Measurements from ENCODE around the gene ZNF674. TPM values are rescaled to one million over a fixed set of nuclear protein-coding genes. Genes with fewer than 3 reads are reported as not detected.

The ZNF674 gene
- total and polyA plus RNA-seq, 2 donors (not counting 1 experiment from before 2014, with no cell fraction given) = 0.84 to 2.3 TPM

- no peak for TF ChIP-seq CTCF (IDR thresholded peaks at IDR 0.05)
- TF ChIP-seq EZH2 (IDR thresholded peaks at IDR 0.05; ENCODE audit: borderline replicate concordance, insufficient read depth, low read depth, low read length, poor library complexity, severe bottlenecking) = no peak
- DNase-seq = no peak
- Histone ChIP-seq H3K27me3 (replicated peaks in 1 of 4; ENCODE audit: control extremely low read depth in 1 of 4, control insufficient read depth in 3 of 4, insufficient read depth in 4 of 4, low read length in 3 of 4) (no peaks in the 10 kb centered on the region), H3K4me3 (ENCODE audit: control extremely low read depth in 1 of 5, extremely low read depth in 1 of 5, insufficient read depth in 1 of 5, low read depth in 2 of 5, low read length in 4 of 5) (no peak overlapping the region), H2AFZ (ENCODE audit: insufficient read depth, low read depth, low read length, poor library complexity, severe bottlenecking) (no peak overlapping the region), H3K9me3 (ENCODE audit: control extremely low read depth in 1 of 3, control insufficient read depth in 2 of 3, insufficient read depth in 1 of 3, low read length in 2 of 3) (no peaks in the 10 kb centered on the region), H3K79me2 (ENCODE audit: control insufficient read depth, insufficient read depth, low read length) (no peaks in the 10 kb centered on the region), H3K9ac (ENCODE audit: low read length) (no peak overlapping the region), H4K20me1 (ENCODE audit: control insufficient read depth, insufficient read depth, low read length, poor library complexity, severe bottlenecking) (no peaks in the 10 kb centered on the region), H3K36me3 (replicated peaks in 1 of 2; ENCODE audit: control extremely low read depth in 1 of 2, control insufficient read depth in 1 of 2, extremely low read depth in 1 of 2, insufficient read depth in 2 of 2, low read length in 1 of 2) (no peaks in the 10 kb centered on the region), H3K27ac (ENCODE audit: low read length in 2 of 2) (no peak overlapping the region), H3K4me2 (replicated peaks; ENCODE audit: low read depth, low read length, poor library complexity, severe bottlenecking) (no peak overlapping the region), H3K4me1 (ENCODE audit: control insufficient read depth in 2 of 2, insufficient read depth in 2 of 2, low read length in 2 of 2) (no peaks in the 10 kb centered on the region)
- intact Hi-C loops (cut with micrococcal nuclease) = no loop called here
- H3K4me1 Mint-ChIP-seq = peaks cover 5% of the 10 kb centered on the region
- CTCF ChIA-PET = interaction anchor here (1.1 kb wide), 1 partner anchor 16 kb away, joined by 4 read pairs; no protein-coding TSS in a partner anchor
- WGBS (ENCODE audit: insufficient coverage) = no CpG with 5 or more reads among the region's 3 CpGs
- POLR2A ChIA-PET = no interaction called here
- no peaks in the 10 kb centered on the region for H3K27me3 Mint-ChIP-seq
- no peak for ATAC-seq (ENCODE audit: low read depth)
- no peak overlapping the region for H3K27ac Mint-ChIP-seq
- no peaks in the 10 kb centered on the region for H3K9me3 Mint-ChIP-seq (ENCODE audit: insufficient read depth)
- H3K4me3 Mint-ChIP-seq = no peak overlapping the region
Observed at GRCh38 chrX:46582325-46582724, 37.1 kb upstream of the ZNF674 start.

- no peaks in the 10 kb centered on the region for H3K9me3 ChIP-seq (ENCODE audit: control extremely low read depth in 1 of 3, control insufficient read depth in 2 of 3, insufficient read depth in 1 of 3, low read length in 2 of 3)
- H3K27ac ChIP-seq (ENCODE audit: low read length in 2 of 2) = no peak overlapping the region
- Mint-ChIP-seq H3K4me3 (no peak overlapping the region), H3K4me1 (peaks cover 9% of the 10 kb centered on the region), H3K27me3 (no peaks in the 10 kb centered on the region), H3K9me3 (ENCODE audit: insufficient read depth) (no peaks in the 10 kb centered on the region), H3K27ac (no peak overlapping the region)
- no peak for TF ChIP-seq EZH2 (IDR thresholded peaks at IDR 0.05; ENCODE audit: borderline replicate concordance, insufficient read depth, low read depth, low read length, poor library complexity, severe bottlenecking)
- no peak overlapping the region for H3K9ac ChIP-seq (ENCODE audit: low read length)
- ChIA-PET POLR2A (no interaction called here), CTCF (no interaction called here)
- no peaks in the 10 kb centered on the region for H3K36me3 ChIP-seq (replicated peaks in 1 of 2; ENCODE audit: control extremely low read depth in 1 of 2, control insufficient read depth in 1 of 2, extremely low read depth in 1 of 2, insufficient read depth in 2 of 2, low read length in 1 of 2)
- no peaks in the 10 kb centered on the region for H4K20me1 ChIP-seq (ENCODE audit: control insufficient read depth, insufficient read depth, low read length, poor library complexity, severe bottlenecking)
- DNase-seq = no peak
- no peak overlapping the region for H3K4me3 ChIP-seq (ENCODE audit: control extremely low read depth in 1 of 5, extremely low read depth in 1 of 5, insufficient read depth in 1 of 5, low read depth in 2 of 5, low read length in 4 of 5)
- no peak overlapping the region for H2AFZ ChIP-seq (ENCODE audit: insufficient read depth, low read depth, low read length, poor library complexity, severe bottlenecking)
- intact Hi-C loops (cut with micrococcal nuclease) = no loop called here
- WGBS (ENCODE audit: insufficient coverage) = 100% methylated on average over 1 of the region's 6 CpGs
- no peaks in the 10 kb centered on the region for H3K79me2 ChIP-seq (ENCODE audit: control insufficient read depth, insufficient read depth, low read length)
- peaks cover 0 to under 1% (median 0%) of the 10 kb centered on the region in 4 experiments for H3K27me3 ChIP-seq (replicated peaks in 1 of 4; ENCODE audit: control extremely low read depth in 1 of 4, control insufficient read depth in 3 of 4, insufficient read depth in 4 of 4, low read length in 3 of 4)
- no peak for ATAC-seq (ENCODE audit: low read depth)
- peaks cover 2 to 6% of the 10 kb centered on the region in 2 donors for H3K4me1 ChIP-seq (ENCODE audit: control insufficient read depth in 2 of 2, insufficient read depth in 2 of 2, low read length in 2 of 2)
- no peak overlapping the region for H3K4me2 ChIP-seq (replicated peaks; ENCODE audit: low read depth, low read length, poor library complexity, severe bottlenecking)
Observed at GRCh38 chrX:46580613-46581012, 35.4 kb upstream of the ZNF674 start.
